HepG2 (cell line): ENCODE data around the gene CRTAC1. TPM values are rescaled to one million over a fixed set of nuclear protein-coding genes. Genes with fewer than 3 reads are reported as not detected.
A peak's percentile ranks its signal among the peaks of the same experiment; 100 is the strongest.

Experiments used
- CENPX ChIP-seq: sonication (generic); formaldehyde crosslinking; IDR thresholded peaks from 2 replicates; pipeline ENCODE4 v1.9.0; 2021; ENCODE audit warnings: mild to moderate bottlenecking, missing genetic modification reagents, moderate library complexity
- CREB1 ChIP-seq, 2 experiments: fragments of 450-650 bp in 1 of 2; IDR thresholded peaks; 2 replicates each; pipeline ENCODE4 v1.6.1; 2016 to 2017; ENCODE audit warnings: control low read depth in 1 of 2, mild to moderate bottlenecking in 1 of 2, missing compliant biosample characterization in 1 of 2, missing genetic modification characterization in 1 of 2
- FOXJ3 ChIP-seq: sonication (generic); formaldehyde crosslinking; IDR thresholded peaks from 2 replicates; pipeline ENCODE4 v1.4.0; 2020; ENCODE audit warnings: missing genetic modification reagents, mild to moderate bottlenecking, borderline replicate concordance
- GATAD2A ChIP-seq: IDR thresholded peaks from 2 replicates; pipeline ENCODE4 v1.6.1; 2016
- KLF12 ChIP-seq: sonication (generic); formaldehyde crosslinking; IDR thresholded peaks from 2 replicates; pipeline ENCODE4 v1.4.0; 2020; ENCODE audit warnings: missing genetic modification reagents, borderline replicate concordance
- PBX2 ChIP-seq: IDR thresholded peaks from 2 replicates; pipeline ENCODE4 v1.6.1; 2016; ENCODE audit warnings: control low read depth
- PRPF4 ChIP-seq: fragments of 200-400 bp; formaldehyde crosslinking; IDR thresholded peaks from 2 replicates; pipeline ENCODE4 v1.6.1; 2016; ENCODE audit warnings: low read length, low read depth; ENCODE audit not compliant: poor library complexity, severe bottlenecking
- RXRA ChIP-seq: sonication (generic); formaldehyde crosslinking; IDR thresholded peaks from 2 replicates; pipeline ENCODE4 v1.5.1; 2020; ENCODE audit warnings: missing genetic modification reagents
- SAFB2 ChIP-seq: sonication (generic); formaldehyde crosslinking; IDR thresholded peaks from 2 replicates; pipeline ENCODE4 v1.5.1; 2020; ENCODE audit warnings: missing genetic modification reagents, low read depth, mild to moderate bottlenecking, borderline replicate concordance
- SIX4 ChIP-seq: sonication (generic); formaldehyde crosslinking; IDR thresholded peaks from 2 replicates; pipeline ENCODE4 v1.4.0; 2020; ENCODE audit warnings: missing genetic modification reagents
- STAT5B ChIP-seq: sonication (generic); formaldehyde crosslinking; IDR thresholded peaks from 2 replicates; pipeline ENCODE4 v1.4.0; 2020; ENCODE audit warnings: missing genetic modification reagents
- ZNF318 ChIP-seq: sonication (generic); formaldehyde crosslinking; IDR thresholded peaks from 2 replicates; pipeline ENCODE4 v1.4.0; 2020; ENCODE audit warnings: mild to moderate bottlenecking, missing genetic modification reagents
- ZNF574 ChIP-seq: sonication (generic); formaldehyde crosslinking; IDR thresholded peaks from 2 replicates; pipeline ENCODE4 v1.4.0; 2020; ENCODE audit warnings: missing genetic modification reagents
- ZNF704 ChIP-seq: sonication (generic); formaldehyde crosslinking; IDR thresholded peaks from 2 replicates; pipeline ENCODE4 v1.8.1; 2023; ENCODE audit warnings: mild to moderate bottlenecking, inconsistent platforms, moderate library complexity, missing genetic modification reagents, borderline replicate concordance
- ZNF713 ChIP-seq: sonication (generic); formaldehyde crosslinking; IDR thresholded peaks from 2 replicates; pipeline ENCODE4 v1.4.0; 2020; ENCODE audit warnings: mild to moderate bottlenecking, missing genetic modification reagents
- polyA plus RNA-seq, 8 experiments: library from polyadenylated mRNA; depleted of rRNA in 3 of 8; stranded (reverse) in 7 of 8; unstranded in 1 of 8; fragments of >200 nt; fragmentation: Illumina TruSeq in 4 of 8; extraction: Trizol in 4 of 8; gene quantifications; 2 replicates each; pipeline versions ENCODE4 v1.2.1 to v1.2.3, GENCODE V29; 2011 to 2016; ENCODE audit warnings: low read depth in 4 of 8, missing spikeins in 1 of 8, mixed read lengths in 1 of 8; ENCODE audit not compliant: insufficient read depth in 1 of 8
- total RNA-seq, 5 experiments: library from RNA; depleted of rRNA; stranded (reverse); fragments of >200 nt; fragmentation: Illumina TruSeq; extraction: Trizol; gene quantifications; 2 replicates each; pipeline ENCODE4 v1.2.3, GENCODE V29; 2016; ENCODE audit warnings: low read depth in 1 of 5

The CRTAC1 gene
- total and polyA plus RNA-seq, 2 of the 13 experiments (the other 11 are each of a cell fraction or from before 2014, with no cell fraction given): not detected

GRCh38 chr10:97869091-97870042, 161.1 kb downstream of the CRTAC1 start (continued):
- TF ChIP-seq ZNF574 (peak; percentile 37; the same call in 1 of the 2 replicates), ZNF713 (CRISPR knock-in tag) (no peak), STAT5B (no peak), PRPF4 (no peak), ZNF704 (0 out of 2 replicates have a peak, but pooled peaks have one; percentile 36), SAFB2 (CRISPR knock-in tag) (no peak), GATAD2A (no peak), CENPX (CRISPR knock-in tag) (no peak), KLF12 (no peak), FOXJ3 (no peak), ZNF318 (CRISPR knock-in tag) (no peak), SIX4 (CRISPR knock-in tag) (no peak), RXRA (CRISPR knock-in tag) (peak; percentile 55; the same call in 1 of the 2 replicates), CREB1 (IDR thresholded peaks at IDR 0.05) (no peak), CREB1 (CRISPR knock-in tag; IDR thresholded peaks at IDR 0.05) (no peak), PBX2 (CRISPR knock-in tag) (no peak)
